ENCODE measurements around the gene UBC. TPM values are rescaled to one million over a fixed set of nuclear protein-coding genes. Genes with fewer than 3 reads are reported as not detected.
"Not testable (repeated sequence)": the region's sequence is repeated elsewhere in the genome, so short reads cannot be mapped to it uniquely, and the experiment has no call there.

Gene UBC
- total and polyA plus RNA-seq, 2 donors (not counting 1 experiment from before 2014, with no cell fraction given): 953 to 4,477 TPM

DNA sequence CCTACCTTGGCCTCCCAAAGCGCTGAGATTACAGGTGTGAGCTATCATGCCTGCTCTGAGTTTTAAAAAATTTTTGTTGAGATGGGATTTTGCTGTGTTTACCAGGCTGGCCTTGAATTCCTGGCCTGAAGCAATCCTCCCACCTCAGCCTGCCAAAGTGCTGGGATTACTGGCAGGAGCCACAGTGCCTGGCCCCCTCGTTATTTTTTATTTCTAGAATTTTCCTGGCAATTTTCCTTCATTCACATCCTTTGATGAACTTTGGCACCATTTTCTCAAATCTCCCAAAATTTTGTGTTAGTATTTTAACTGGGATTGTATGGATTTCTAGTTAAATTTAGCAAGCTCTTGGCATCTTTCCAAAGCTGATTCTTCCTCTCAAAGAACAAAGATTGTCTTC lies 26.2 kb downstream of the UBC start:
- no peak for TF ChIP-seq EZH2 (IDR thresholded peaks at IDR 0.05; ENCODE audit: borderline replicate concordance, insufficient read depth, low read depth, low read length, poor library complexity, severe bottlenecking)
- Histone ChIP-seq H3K9me3 (ENCODE audit: control extremely low read depth in 1 of 3, control insufficient read depth in 2 of 3, insufficient read depth in 1 of 3, low read length in 2 of 3) (peaks cover 0 to 6% (median 0%) of the 10 kb centered on the region in 3 donors), H3K27me3 (replicated peaks in 1 of 4; ENCODE audit: control extremely low read depth in 1 of 4, control insufficient read depth in 3 of 4, insufficient read depth in 4 of 4, low read length in 3 of 4) (no peaks in the 10 kb centered on the region), H2AFZ (ENCODE audit: insufficient read depth, low read depth, low read length, poor library complexity, severe bottlenecking) (no peak overlapping the region), H3K27ac (ENCODE audit: low read length in 2 of 2) (no peak overlapping the region), H3K9ac (ENCODE audit: low read length) (no peak overlapping the region), H3K4me1 (ENCODE audit: control insufficient read depth in 2 of 2, insufficient read depth in 2 of 2, low read length in 2 of 2) (peaks cover 37 to 45% of the 10 kb centered on the region in 2 donors), H3K79me2 (ENCODE audit: control insufficient read depth, insufficient read depth, low read length) (no peaks in the 10 kb centered on the region), H4K20me1 (ENCODE audit: control insufficient read depth, insufficient read depth, low read length, poor library complexity, severe bottlenecking) (no peaks in the 10 kb centered on the region), H3K36me3 (replicated peaks in 1 of 2; ENCODE audit: control extremely low read depth in 1 of 2, control insufficient read depth in 1 of 2, extremely low read depth in 1 of 2, insufficient read depth in 2 of 2, low read length in 1 of 2) (no peaks in the 10 kb centered on the region), H3K4me3 (ENCODE audit: control extremely low read depth in 1 of 5, extremely low read depth in 1 of 5, insufficient read depth in 1 of 5, low read depth in 2 of 5, low read length in 4 of 5) (no peak overlapping the region), H3K4me2 (replicated peaks; ENCODE audit: low read depth, low read length, poor library complexity, severe bottlenecking) (no peak overlapping the region)
- Mint-ChIP-seq H3K4me3 (no peak overlapping the region), H3K27me3 (no peaks in the 10 kb centered on the region), H3K27ac (no peak overlapping the region), H3K9me3 (ENCODE audit: insufficient read depth) (no peaks in the 10 kb centered on the region), H3K4me1 (peaks cover 42% of the 10 kb centered on the region)
- intact Hi-C loops (cut with micrococcal nuclease): no loop called here
- no peak for DNase-seq
- no CpG with 5 or more reads among the region's 2 CpGs for WGBS (ENCODE audit: insufficient coverage)
- ChIA-PET CTCF (interaction anchor here (0.9 to 5.2 kb wide), 4 partner anchors 8 to 26 kb away, joined by 3 to 28 read pairs (median 12); no protein-coding TSS in a partner anchor), POLR2A (no interaction called here)
- no peak for ATAC-seq (ENCODE audit: low read depth)

DNA sequence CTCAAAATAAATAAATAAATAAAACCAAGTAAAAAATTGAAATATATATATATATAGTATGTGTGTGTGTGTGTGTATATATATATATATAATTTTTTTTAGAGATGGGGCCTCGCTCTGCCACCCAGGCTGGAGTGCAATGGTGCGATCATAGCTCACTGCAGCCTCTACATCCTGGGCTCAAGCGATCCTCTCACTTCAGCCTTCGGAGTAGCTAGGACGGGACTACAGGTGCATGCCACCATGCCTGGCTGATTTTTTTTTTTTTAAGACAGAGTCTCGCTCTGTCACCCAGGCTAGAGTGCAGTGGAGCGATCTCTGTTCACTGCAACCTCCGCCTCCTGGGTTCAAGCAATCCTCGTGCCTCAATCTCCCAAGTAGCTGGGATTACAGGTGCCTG lies 26.7 kb downstream of the UBC start:
- intact Hi-C loops (cut with micrococcal nuclease); H3K9ac ChIP-seq (ENCODE audit: low read length); H3K27me3 ChIP-seq (replicated peaks in 1 of 4; ENCODE audit: control extremely low read depth in 1 of 4, control insufficient read depth in 3 of 4, insufficient read depth in 4 of 4, low read length in 3 of 4); H3K4me3 ChIP-seq (ENCODE audit: control extremely low read depth in 1 of 5, extremely low read depth in 1 of 5, insufficient read depth in 1 of 5, low read depth in 2 of 5, low read length in 4 of 5); H3K4me2 ChIP-seq (replicated peaks; ENCODE audit: low read depth, low read length, poor library complexity, severe bottlenecking); H3K27ac Mint-ChIP-seq; H3K36me3 ChIP-seq (replicated peaks in 1 of 2; ENCODE audit: control extremely low read depth in 1 of 2, control insufficient read depth in 1 of 2, extremely low read depth in 1 of 2, insufficient read depth in 2 of 2, low read length in 1 of 2); H3K9me3 ChIP-seq (ENCODE audit: control extremely low read depth in 1 of 3, control insufficient read depth in 2 of 3, insufficient read depth in 1 of 3, low read length in 2 of 3); DNase-seq; H3K4me3 Mint-ChIP-seq; ATAC-seq (ENCODE audit: low read depth); H3K9me3 Mint-ChIP-seq (ENCODE audit: insufficient read depth); H2AFZ ChIP-seq (ENCODE audit: insufficient read depth, low read depth, low read length, poor library complexity, severe bottlenecking); H3K27ac ChIP-seq (ENCODE audit: low read length in 2 of 2); H3K27me3 Mint-ChIP-seq; H3K79me2 ChIP-seq (ENCODE audit: control insufficient read depth, insufficient read depth, low read length); H4K20me1 ChIP-seq (ENCODE audit: control insufficient read depth, insufficient read depth, low read length, poor library complexity, severe bottlenecking): not testable (repeated sequence)
- H3K4me1 Mint-ChIP-seq: peaks cover 46% of the 10 kb centered on the region
- peaks cover 41 to 50% of the 10 kb centered on the region in 2 donors for H3K4me1 ChIP-seq (ENCODE audit: control insufficient read depth in 2 of 2, insufficient read depth in 2 of 2, low read length in 2 of 2)
- WGBS (ENCODE audit: insufficient coverage): 22% methylated on average over 5 of the region's 9 CpGs
- CTCF ChIA-PET: interaction anchor here (0.6 to 5.2 kb wide), 7 partner anchors 8 to 52 kb away, joined by 3 to 28 read pairs (median 6); no protein-coding TSS in a partner anchor
- POLR2A ChIA-PET: interaction anchor here (1.0 kb wide), 1 partner anchor 16 kb away, joined by 4 read pairs; no protein-coding TSS in a partner anchor
